Osteoblast (primary cell): Measurements from ENCODE around the gene TSPAN11. TPM values are rescaled to one million over a fixed set of nuclear protein-coding genes. Genes with fewer than 3 reads are reported as not detected.
A peak's percentile ranks its signal among the peaks of the same experiment; 100 is the strongest.

Source experiments
- DNase-seq: peaks from one replicate; pipeline ENCODE4 v3.0.0; 2011; ENCODE audit warnings: low spot score, mixed read lengths; ENCODE audit not compliant: insufficient read length; ENCODE audit errors: missing footprints
- H2AFZ ChIP-seq: 2 replicates; pipeline ENCODE4 v1.6.0; 2011; ENCODE audit warnings: mild to moderate bottlenecking, low read length
- H3K27ac ChIP-seq: 2 replicates; pipeline ENCODE4 v1.5.1; 2011; ENCODE audit warnings: mild to moderate bottlenecking, low read depth, low read length, moderate library complexity
- H3K27me3 ChIP-seq: 2 replicates; pipeline ENCODE4 v1.6.0; 2012; ENCODE audit warnings: mild to moderate bottlenecking, control low read depth, inconsistent platforms, low read length, moderate library complexity; ENCODE audit not compliant: insufficient read depth
- H3K36me3 ChIP-seq: 2 replicates; pipeline ENCODE4 v1.5.1; 2011; ENCODE audit warnings: mild to moderate bottlenecking, low read length, control low read depth, moderate library complexity; ENCODE audit not compliant: insufficient read depth
- H3K4me1 ChIP-seq: 2 replicates; pipeline ENCODE4 v1.5.1; 2011; ENCODE audit warnings: mild to moderate bottlenecking, low read length, control low read depth, moderate library complexity; ENCODE audit not compliant: insufficient read depth
- H3K4me2 ChIP-seq: 2 replicates; pipeline ENCODE4 v1.6.0; 2011; ENCODE audit warnings: mild to moderate bottlenecking, low read length; ENCODE audit not compliant: insufficient read depth
- H3K4me3 ChIP-seq: fragments of 200-600 bp; sonication (generic); 3 replicates; pipeline ENCODE4 v1.5.1; 2012; ENCODE audit warnings: mild to moderate bottlenecking, low read length, inconsistent platforms; ENCODE audit not compliant: insufficient read depth
- H3K79me2 ChIP-seq: 2 replicates; pipeline ENCODE4 v1.6.0; 2012; ENCODE audit warnings: mild to moderate bottlenecking, low read length, control low read depth, inconsistent platforms; ENCODE audit not compliant: insufficient read depth
- H3K9me3 ChIP-seq: 2 replicates; pipeline ENCODE4 v1.5.1; 2011; ENCODE audit warnings: low read depth, low read length, control low read depth
- H4K20me1 ChIP-seq: 2 replicates; pipeline ENCODE4 v1.6.0; 2012; ENCODE audit warnings: mild to moderate bottlenecking, low read length, control low read depth; ENCODE audit not compliant: insufficient read depth
- total RNA-seq: library from RNA; depleted of rRNA; stranded (reverse); fragments of >200 nt; gene quantifications from 2 replicates; pipeline ENCODE4 v1.2.3, GENCODE V29; 2012
- TF ChIP-seq, protein P1 (sequence below): IDR thresholded peaks from 2 replicates; pipeline ENCODE4 v1.5.1; 2011; ENCODE audit warnings: mild to moderate bottlenecking, low read depth, low read length, moderate library complexity; ENCODE audit errors: extremely low read depth

Gene TSPAN11
- total RNA-seq, 1 donor, result 5.4 TPM

DNA sequence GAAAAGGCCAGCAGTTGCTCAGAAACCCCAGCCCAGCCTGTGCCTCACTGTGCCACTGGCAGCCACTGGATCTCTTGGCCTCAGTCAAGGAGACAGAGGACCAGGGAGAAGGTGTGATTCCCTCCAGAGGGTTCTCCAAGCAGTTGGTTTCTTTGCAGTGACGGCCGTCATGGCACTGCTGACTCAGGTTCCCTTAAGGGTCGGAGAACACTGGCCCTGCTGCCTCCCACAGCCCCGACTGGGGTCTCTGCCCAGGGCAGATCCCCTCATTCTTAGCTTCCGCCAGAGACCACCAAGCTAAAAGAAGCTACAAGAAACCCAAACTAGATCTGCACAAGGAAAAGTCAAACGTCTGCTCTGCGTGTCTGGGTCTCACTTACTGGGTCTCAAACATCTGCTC is 16.4 kb downstream of the TSPAN11 start:
- H3K27me3 ChIP-seq, result peaks cover 7% of the 10 kb centered on the region
- no peaks in the 10 kb centered on the region for H3K79me2 ChIP-seq
- H3K36me3 ChIP-seq, result no peaks in the 10 kb centered on the region
- TF ChIP-seq, protein P1, sequence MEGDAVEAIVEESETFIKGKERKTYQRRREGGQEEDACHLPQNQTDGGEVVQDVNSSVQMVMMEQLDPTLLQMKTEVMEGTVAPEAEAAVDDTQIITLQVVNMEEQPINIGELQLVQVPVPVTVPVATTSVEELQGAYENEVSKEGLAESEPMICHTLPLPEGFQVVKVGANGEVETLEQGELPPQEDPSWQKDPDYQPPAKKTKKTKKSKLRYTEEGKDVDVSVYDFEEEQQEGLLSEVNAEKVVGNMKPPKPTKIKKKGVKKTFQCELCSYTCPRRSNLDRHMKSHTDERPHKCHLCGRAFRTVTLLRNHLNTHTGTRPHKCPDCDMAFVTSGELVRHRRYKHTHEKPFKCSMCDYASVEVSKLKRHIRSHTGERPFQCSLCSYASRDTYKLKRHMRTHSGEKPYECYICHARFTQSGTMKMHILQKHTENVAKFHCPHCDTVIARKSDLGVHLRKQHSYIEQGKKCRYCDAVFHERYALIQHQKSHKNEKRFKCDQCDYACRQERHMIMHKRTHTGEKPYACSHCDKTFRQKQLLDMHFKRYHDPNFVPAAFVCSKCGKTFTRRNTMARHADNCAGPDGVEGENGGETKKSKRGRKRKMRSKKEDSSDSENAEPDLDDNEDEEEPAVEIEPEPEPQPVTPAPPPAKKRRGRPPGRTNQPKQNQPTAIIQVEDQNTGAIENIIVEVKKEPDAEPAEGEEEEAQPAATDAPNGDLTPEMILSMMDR, result no peak
- H2AFZ ChIP-seq, result no peak overlapping the region
- no peaks in the 10 kb centered on the region for H4K20me1 ChIP-seq
- no peak overlapping the region for H3K4me3 ChIP-seq
- H3K27ac ChIP-seq, result no peak overlapping the region
- no peaks in the 10 kb centered on the region for H3K9me3 ChIP-seq
- H3K4me1 ChIP-seq, result no peaks in the 10 kb centered on the region
- DNase-seq, result no peak
- no peak overlapping the region for H3K4me2 ChIP-seq

- no peaks in the 10 kb centered on the region for H3K79me2 ChIP-seq
- no peaks in the 10 kb centered on the region for H3K36me3 ChIP-seq
- H3K4me2 ChIP-seq, result no peak overlapping the region
- DNase-seq, result no peak
- no peaks in the 10 kb centered on the region for H3K9me3 ChIP-seq
- H3K27me3 ChIP-seq, result no peaks in the 10 kb centered on the region
- no peak overlapping the region for H3K4me3 ChIP-seq
- no peak overlapping the region for H2AFZ ChIP-seq
- no peaks in the 10 kb centered on the region for H3K4me1 ChIP-seq
- H4K20me1 ChIP-seq, result no peaks in the 10 kb centered on the region
- no peak overlapping the region for H3K27ac ChIP-seq
- TF ChIP-seq, protein P1, result no peak
These were observed 19.1 kb downstream of the TSPAN11 start for GRCh38 chr12:30945443-30946164.

DNA sequence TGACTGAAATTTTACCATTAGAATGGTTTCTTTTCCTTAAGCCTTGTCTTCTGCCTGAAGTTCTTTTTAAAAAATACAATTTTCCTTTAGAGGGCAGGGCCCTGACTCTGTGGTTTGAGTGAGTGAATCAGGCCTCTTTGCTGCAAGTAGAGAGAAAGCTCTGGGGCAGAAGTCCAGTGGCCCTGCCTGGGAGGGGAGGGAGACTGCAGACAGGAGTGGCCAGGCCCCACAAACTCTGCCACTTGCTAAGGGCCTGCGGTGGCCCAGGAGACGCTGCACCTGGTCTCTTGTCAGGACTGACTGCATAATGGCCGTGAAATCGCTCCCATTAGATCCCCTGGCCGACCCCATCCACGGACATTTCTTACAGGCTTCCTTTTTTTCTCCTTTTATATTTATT is 25.5 kb downstream of the TSPAN11 start:
- H3K4me1 ChIP-seq, result no peaks in the 10 kb centered on the region
- H3K9me3 ChIP-seq, result no peaks in the 10 kb centered on the region
- H3K79me2 ChIP-seq, result no peaks in the 10 kb centered on the region
- no peak overlapping the region for H3K4me3 ChIP-seq
- no peak overlapping the region for H3K27ac ChIP-seq
- H3K4me2 ChIP-seq, result no peak overlapping the region
- H2AFZ ChIP-seq, result no peak overlapping the region
- H3K27me3 ChIP-seq, result no peaks in the 10 kb centered on the region
- DNase-seq, result peak; percentile 73
- no peaks in the 10 kb centered on the region for H3K36me3 ChIP-seq
- H4K20me1 ChIP-seq, result no peaks in the 10 kb centered on the region
- TF ChIP-seq, protein P1, result no peak

DNA sequence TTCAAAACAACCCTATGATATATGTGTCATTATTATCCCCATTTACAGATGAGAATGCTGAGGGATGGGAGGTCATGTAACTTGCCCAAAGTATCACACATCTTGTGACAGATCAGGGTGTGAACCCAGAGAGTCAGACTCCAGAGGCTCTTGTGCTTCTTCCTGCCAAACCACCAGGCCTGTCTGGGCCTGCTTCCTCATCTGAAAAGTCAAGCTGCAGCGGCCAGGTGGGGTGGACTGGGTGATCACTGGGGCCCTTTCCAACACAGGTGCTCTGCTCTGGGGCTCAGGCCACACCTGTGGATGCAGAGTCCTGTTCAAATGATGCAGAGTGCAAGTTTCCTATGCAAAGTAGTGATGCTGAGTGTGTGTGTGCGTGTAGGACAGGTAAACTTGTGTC is 26.7 kb downstream of the TSPAN11 start:
- H2AFZ ChIP-seq, result no peak overlapping the region
- no peaks in the 10 kb centered on the region for H3K79me2 ChIP-seq
- no peak overlapping the region for H3K4me3 ChIP-seq
- H3K4me2 ChIP-seq, result no peak overlapping the region
- no peaks in the 10 kb centered on the region for H3K36me3 ChIP-seq
- no peaks in the 10 kb centered on the region for H3K4me1 ChIP-seq
- H4K20me1 ChIP-seq, result no peaks in the 10 kb centered on the region
- no peaks in the 10 kb centered on the region for H3K9me3 ChIP-seq
- H3K27me3 ChIP-seq, result no peaks in the 10 kb centered on the region
- TF ChIP-seq, protein P1, result no peak
- no peak overlapping the region for H3K27ac ChIP-seq
- no peak for DNase-seq
